Natural killer cell (primary cell): ENCODE measurements around the gene SLF1. TPM values are rescaled to one million over a fixed set of nuclear protein-coding genes. Genes with fewer than 3 reads are reported as not detected.

Experiments used
- ATAC-seq, 3 donors: fragments of 150-1000 bp in 2 of 3; fragments of 200-7000 bp in 1 of 3; cut with Tn5 transposase; 1 replicate in 1 of 3; 2 replicates in 2 of 3; pipeline ENCODE4 v1.10.0; 2021; ENCODE audit warnings: mild to moderate bottlenecking in 2 of 3, moderate library complexity in 2 of 3
- DNase-seq, 2 donors: peaks; one replicate each; pipeline versions ENCODE4 v3.0.0 to v3.0.0-alpha.2; 2013 to 2021; ENCODE audit warnings: mixed read lengths in 1 of 2
- H3K27ac ChIP-seq: one replicate; pipeline ENCODE4 v1.5.1; 2013; ENCODE audit warnings: mild to moderate bottlenecking, low read length
- H3K27me3 ChIP-seq: one replicate; pipeline ENCODE4 v1.6.1; 2013; ENCODE audit warnings: low read length; ENCODE audit not compliant: control insufficient read depth, insufficient read depth
- H3K36me3 ChIP-seq: one replicate; pipeline ENCODE4 v1.6.1; 2013; ENCODE audit warnings: low read length; ENCODE audit not compliant: control insufficient read depth, insufficient read depth
- H3K4me1 ChIP-seq: one replicate; pipeline ENCODE4 v1.6.1; 2013; ENCODE audit warnings: low read length; ENCODE audit not compliant: control insufficient read depth, insufficient read depth
- H3K4me3 ChIP-seq: one replicate; pipeline ENCODE4 v1.5.1; 2013; ENCODE audit warnings: low read length
- H3K9me3 ChIP-seq: one replicate; pipeline ENCODE4 v1.6.1; 2013; ENCODE audit warnings: low read length; ENCODE audit not compliant: control insufficient read depth, insufficient read depth
- H3K27ac Mint-ChIP-seq, 2 donors: one replicate each; pipeline ENCODE4 v1.8.0; 2022; ENCODE audit warnings: mild to moderate bottlenecking in 2 of 2, mixed read lengths in 2 of 2, moderate library complexity in 1 of 2
- H3K27me3 Mint-ChIP-seq, 2 donors: one replicate each; pipeline ENCODE4 v1.8.0; 2022; ENCODE audit warnings: low read depth in 2 of 2, mixed read lengths in 2 of 2
- H3K36me3 Mint-ChIP-seq: one replicate; pipeline ENCODE4 v1.8.0; 2022; ENCODE audit warnings: mixed read lengths
- H3K4me1 Mint-ChIP-seq, 2 donors: one replicate each; pipeline ENCODE4 v1.8.0; 2022; ENCODE audit warnings: mixed read lengths in 2 of 2
- H3K4me3 Mint-ChIP-seq: one replicate; pipeline ENCODE4 v1.8.0; 2022; ENCODE audit warnings: mild to moderate bottlenecking, moderate library complexity, mixed read lengths
- H3K9me3 Mint-ChIP-seq, 2 donors: one replicate each; pipeline ENCODE4 v1.8.0; 2022; ENCODE audit warnings: mixed read lengths in 2 of 2
- WGBS: methylation state at CpG from one replicate; pipeline ENCODE4 v1.1.7; 2013; ENCODE audit warnings: missing lambda C conversion rate; ENCODE audit not compliant: insufficient coverage; 5-methylcytosine and 5-hydroxymethylcytosine counted together
- intact Hi-C: fragments of 100-400 bp; cut with micrococcal nuclease; formaldehyde crosslinking; loops from one replicate; pipeline ENCODE4 v1.14.2; 2022
- total RNA-seq, 4 donors: library from RNA; stranded (reverse); fragments of 120-200 nt in 1 of 4; gene quantifications; one replicate each; pipeline versions ENCODE4 v1.2.3 to v1.2.4, GENCODE V29; 2013 to 2022
- TF ChIP-seq, protein P1 (sequence below): fragments of 200-600 bp; IDR thresholded peaks from one replicate; pipeline ENCODE4 v1.8.0; 2022; ENCODE audit warnings: antibody characterized with exemption

The SLF1 gene
- total RNA-seq, 3 donors from 2014 or later (not counting 1 experiment from before 2014, with no cell fraction given) = 9.5 to 17.2 (median 11.0) TPM

- WGBS = no CpG with 5 or more reads among the region's 1 CpG
- Mint-ChIP-seq H3K4me1 (no peaks in the 10 kb centered on the region), H3K9me3 (no peaks in the 10 kb centered on the region), H3K36me3 (no peaks in the 10 kb centered on the region), H3K4me3 (no peak overlapping the region), H3K27ac (peak overlapping the region in 1 of 2 donors; percentile 31), H3K27me3 (no peaks in the 10 kb centered on the region)
- ATAC-seq = no peak
- Histone ChIP-seq H3K4me1 (no peaks in the 10 kb centered on the region), H3K9me3 (no peaks in the 10 kb centered on the region), H3K27me3 (no peaks in the 10 kb centered on the region), H3K36me3 (peaks cover 5% of the 10 kb centered on the region), H3K4me3 (no peak overlapping the region), H3K27ac (no peak overlapping the region)
- DNase-seq = no peak
- intact Hi-C loops = no loop called here
- TF ChIP-seq, protein P1, sequence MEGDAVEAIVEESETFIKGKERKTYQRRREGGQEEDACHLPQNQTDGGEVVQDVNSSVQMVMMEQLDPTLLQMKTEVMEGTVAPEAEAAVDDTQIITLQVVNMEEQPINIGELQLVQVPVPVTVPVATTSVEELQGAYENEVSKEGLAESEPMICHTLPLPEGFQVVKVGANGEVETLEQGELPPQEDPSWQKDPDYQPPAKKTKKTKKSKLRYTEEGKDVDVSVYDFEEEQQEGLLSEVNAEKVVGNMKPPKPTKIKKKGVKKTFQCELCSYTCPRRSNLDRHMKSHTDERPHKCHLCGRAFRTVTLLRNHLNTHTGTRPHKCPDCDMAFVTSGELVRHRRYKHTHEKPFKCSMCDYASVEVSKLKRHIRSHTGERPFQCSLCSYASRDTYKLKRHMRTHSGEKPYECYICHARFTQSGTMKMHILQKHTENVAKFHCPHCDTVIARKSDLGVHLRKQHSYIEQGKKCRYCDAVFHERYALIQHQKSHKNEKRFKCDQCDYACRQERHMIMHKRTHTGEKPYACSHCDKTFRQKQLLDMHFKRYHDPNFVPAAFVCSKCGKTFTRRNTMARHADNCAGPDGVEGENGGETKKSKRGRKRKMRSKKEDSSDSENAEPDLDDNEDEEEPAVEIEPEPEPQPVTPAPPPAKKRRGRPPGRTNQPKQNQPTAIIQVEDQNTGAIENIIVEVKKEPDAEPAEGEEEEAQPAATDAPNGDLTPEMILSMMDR = no peak
Observed at GRCh38 chr5:94674490-94675382, 56.3 kb downstream of the SLF1 start.

DNA sequence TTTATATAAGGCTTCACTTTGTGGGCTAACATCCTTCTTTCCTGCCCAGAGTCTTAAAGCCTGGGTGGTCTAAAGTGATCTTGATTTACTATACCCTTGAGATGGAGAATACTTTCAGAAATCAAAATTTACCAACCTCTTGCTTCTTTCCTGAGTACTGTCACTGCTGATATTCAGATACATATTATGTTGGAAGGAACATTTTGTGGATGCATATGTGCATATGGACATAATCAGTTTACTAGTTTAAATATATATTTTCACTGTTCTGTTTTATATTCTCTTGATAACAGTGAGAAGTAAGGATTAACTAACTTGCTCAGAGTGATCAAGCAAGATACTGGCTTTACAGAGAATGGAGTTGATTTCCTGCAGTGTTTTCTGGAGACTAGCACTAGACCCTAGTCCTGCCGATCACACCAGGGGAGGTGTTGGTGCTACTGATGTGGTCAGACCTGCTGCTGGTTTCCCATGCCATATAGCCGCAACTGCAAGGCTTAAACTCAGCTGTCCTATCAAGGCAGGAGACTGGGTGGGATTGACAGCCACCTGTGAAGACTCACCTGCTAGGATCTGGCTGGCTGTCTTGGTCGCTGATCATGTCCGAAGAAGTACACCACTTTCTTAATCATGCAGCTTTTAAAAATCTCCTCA, 57.6 kb downstream of the SLF1 start:
- H3K36me3 ChIP-seq = peaks cover 5% of the 10 kb centered on the region
- no peaks in the 10 kb centered on the region for H3K9me3 ChIP-seq
- H3K4me3 ChIP-seq = no peak overlapping the region
- no peak overlapping the region for H3K27ac Mint-ChIP-seq
- H3K27me3 Mint-ChIP-seq = no peaks in the 10 kb centered on the region
- no peaks in the 10 kb centered on the region for H3K4me1 Mint-ChIP-seq
- H3K36me3 Mint-ChIP-seq = no peaks in the 10 kb centered on the region
- intact Hi-C loops = no loop called here
- no peak overlapping the region for H3K27ac ChIP-seq
- DNase-seq (no peak), ATAC-seq (peak in 1 of 3 donors; percentile 33)
- no peak overlapping the region for H3K4me3 Mint-ChIP-seq
- no peaks in the 10 kb centered on the region for H3K4me1 ChIP-seq
- H3K9me3 Mint-ChIP-seq = no peaks in the 10 kb centered on the region
- no peaks in the 10 kb centered on the region for H3K27me3 ChIP-seq
- TF ChIP-seq, protein P1 = no peak
- WGBS = 80% methylated on average over 4 of the region's 4 CpGs

DNA sequence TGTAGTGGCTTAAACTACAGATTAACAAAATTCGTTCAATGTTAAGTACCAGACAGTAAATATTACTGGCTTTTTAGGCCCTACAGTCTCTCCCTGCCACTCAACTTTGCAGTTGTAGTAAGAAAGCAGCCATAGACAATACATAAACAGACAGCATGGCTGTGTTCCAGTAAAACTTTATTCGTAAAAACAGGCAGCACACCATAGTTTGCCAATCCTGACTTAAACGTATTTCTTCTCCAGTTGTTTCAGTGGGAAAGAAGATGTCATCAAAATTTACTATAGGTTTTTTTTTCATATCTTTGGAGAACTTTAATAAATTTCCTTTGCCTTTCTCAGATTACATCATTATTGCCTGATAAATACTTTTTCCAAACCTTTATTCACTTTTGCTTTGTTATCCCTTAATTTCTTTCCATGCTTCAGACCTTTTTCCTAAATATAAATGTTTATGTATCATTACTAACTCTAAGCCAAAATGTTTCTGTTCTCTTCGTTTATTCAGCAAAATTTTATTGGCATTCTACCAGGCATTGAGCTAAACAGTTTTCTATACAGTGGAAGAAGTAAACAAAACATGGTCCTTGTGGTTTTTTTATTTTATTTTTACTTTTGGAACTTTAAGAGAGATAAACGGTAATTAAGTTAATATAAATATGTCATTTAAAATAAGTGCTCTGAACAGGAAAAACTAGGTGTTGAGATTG, 64.5 kb downstream of the SLF1 start:
- H3K27me3 Mint-ChIP-seq = no peaks in the 10 kb centered on the region
- Histone ChIP-seq H3K27ac (no peak overlapping the region), H3K4me3 (no peak overlapping the region), H3K27me3 (no peaks in the 10 kb centered on the region), H3K4me1 (no peaks in the 10 kb centered on the region), H3K9me3 (no peaks in the 10 kb centered on the region), H3K36me3 (peaks cover 9% of the 10 kb centered on the region)
- intact Hi-C loops = no loop called here
- 95% methylated on average over 2 of the region's 5 CpGs for WGBS
- H3K4me3 Mint-ChIP-seq = no peak overlapping the region
- DNase-seq (no peak), ATAC-seq (no peak)
- TF ChIP-seq, protein P1 = no peak
- no peaks in the 10 kb centered on the region for H3K9me3 Mint-ChIP-seq
- no peaks in the 10 kb centered on the region for H3K36me3 Mint-ChIP-seq
- no peaks in the 10 kb centered on the region for H3K4me1 Mint-ChIP-seq
- H3K27ac Mint-ChIP-seq = no peak overlapping the region
